GM19099 (cell line): ENCODE measurements around the gene SAMD1.
A peak's percentile ranks its signal among the peaks of the same experiment; 100 is the strongest.

ENCODE experiments used
- POLR2A ChIP-seq: IDR thresholded peaks from 3 replicates; pipeline ENCODE4 v1.6.1; 2011; ENCODE audit warnings: low read depth; ENCODE audit not compliant: insufficient read length; ENCODE audit errors: extremely low read depth

Gene SAMD1

DNA sequence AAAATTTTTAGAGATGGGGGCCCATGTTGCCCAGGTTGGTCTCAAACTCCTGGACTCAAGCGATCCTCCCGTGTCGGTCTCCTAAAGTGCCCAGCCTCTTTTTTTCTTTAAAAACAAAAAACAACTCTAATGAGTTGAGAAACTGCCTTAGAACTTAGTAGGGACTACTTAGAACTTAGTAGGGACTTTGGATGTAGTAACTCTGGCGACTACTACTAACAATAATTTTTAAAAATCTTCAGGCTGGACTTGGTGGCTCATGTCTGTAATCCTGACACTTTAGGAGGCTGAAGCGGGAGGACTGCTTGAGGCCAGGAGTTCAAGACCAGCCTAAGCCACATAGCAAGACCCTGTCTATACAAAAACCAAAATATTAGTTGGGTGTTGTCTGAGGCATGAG, 4.5 kb downstream of the SAMD1 start:
- no peak for TF ChIP-seq POLR2A

DNA sequence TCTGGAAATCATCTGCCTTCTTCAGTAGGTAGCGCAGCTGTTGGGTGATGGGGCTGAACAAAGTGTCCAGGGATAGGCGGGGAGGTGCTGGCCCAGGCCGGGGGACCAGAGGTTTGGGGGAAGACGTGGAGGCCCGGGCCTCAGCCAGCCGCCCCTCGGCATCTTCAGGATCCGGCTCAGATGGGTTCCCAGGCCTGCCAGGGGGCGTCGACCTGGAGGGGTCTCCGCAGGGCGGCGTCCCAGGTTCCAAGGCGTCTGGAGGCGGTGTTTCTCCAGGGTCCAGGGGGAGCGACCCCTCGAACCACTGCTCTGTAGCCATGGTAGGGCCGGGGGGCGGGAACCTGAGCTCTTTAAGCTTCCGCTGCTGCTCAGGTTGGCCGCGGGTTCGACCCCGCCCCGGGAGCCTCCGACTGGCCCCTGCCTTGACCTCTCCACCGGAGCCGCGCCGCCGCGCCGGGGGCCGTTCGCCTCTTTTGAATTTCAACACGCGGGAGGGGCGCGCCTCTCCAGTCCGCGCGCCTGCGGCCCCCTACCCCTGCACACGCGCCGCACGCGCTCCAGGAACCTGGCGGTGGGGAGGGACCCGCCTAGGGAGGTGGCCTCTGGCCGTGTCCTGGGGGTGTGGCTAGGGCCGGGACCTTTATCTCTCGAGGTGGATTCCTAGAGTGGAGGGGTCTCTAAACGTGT, 5.1 kb downstream of the SAMD1 start, which contains the start of gene C19orf67:
C19orf67 (minus strand) TSS at position 475 of the 687 bp plus-strand sequence; CDS start at position 319, 156 bp downstream.
- TF ChIP-seq POLR2A, result no peak

- no peak for TF ChIP-seq POLR2A
Observed at GRCh38 chr19:14082675-14082960, 7.9 kb downstream of the SAMD1 start.

GRCh38 chr19:14081797-14082674, 8.5 kb downstream of the SAMD1 start:
- no peak for TF ChIP-seq POLR2A

GRCh38 chr19:14080887-14081796, 9.4 kb downstream of the SAMD1 start:
- TF ChIP-seq POLR2A, result peak; percentile 77

DNA sequence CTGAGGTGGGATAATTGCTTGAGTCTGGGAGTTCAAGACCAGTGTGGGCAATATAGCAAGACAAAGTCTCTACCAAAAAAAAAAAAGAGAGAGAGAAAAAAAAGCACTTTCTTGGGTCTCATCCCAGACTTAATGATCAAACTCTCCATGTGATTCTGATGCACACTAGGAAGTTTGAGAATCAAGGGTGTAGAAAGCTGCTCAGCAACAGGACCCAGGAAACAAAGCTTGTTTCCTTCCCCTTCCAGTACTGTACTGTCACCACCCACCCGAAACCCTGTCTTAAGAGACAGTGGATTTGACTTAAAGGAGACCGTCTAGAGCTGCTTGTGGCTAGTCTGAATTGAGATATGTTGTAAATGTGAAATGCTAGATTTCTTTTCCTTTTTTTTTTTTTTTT, 12.1 kb downstream of the SAMD1 start:
- no peak for TF ChIP-seq POLR2A

DNA sequence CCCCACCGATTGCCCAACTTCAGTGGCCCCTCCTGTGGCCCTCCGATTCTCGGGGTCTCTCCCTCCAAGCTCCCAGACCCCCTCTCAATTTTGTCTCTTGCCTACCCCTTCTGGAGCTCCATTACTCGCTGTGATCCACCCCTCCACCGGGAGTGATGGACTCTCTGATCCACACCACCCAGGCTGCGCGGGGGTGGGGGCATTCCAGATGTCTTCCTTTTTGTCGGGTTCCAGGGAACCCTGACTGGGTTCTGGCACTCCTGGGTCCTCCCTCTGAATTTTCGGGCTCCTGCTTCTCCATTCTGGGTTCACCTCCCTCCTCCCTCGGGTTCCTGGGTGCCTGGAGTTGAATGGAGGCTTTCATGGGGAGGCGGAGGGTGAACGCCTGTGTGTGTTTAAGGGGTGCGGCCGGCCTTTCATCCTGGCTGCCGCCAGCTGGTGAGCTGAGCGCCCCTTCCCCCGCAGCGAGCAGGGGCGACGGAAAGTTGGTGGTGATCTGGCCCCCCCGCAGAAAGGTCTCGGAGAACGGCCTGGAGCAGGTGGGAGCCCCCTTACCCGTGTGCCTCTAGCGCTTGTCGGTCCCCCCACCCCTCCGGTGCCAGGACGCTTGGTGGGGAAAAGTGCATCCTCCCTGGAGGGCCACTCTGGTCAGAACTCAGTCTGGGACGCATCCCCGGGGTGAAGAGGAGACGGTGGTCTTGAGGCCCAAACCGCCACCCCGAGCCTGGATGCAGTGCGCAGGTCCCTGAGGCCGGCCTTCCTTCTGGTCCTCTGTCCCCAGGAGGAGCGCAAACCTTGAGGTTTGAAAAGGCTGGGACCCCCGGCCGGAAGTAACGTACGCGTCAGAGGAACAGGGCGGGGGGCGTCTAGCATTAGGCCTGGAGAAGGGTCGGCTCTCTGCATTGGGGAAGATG, 16.4 kb downstream of the SAMD1 start:
- TF ChIP-seq POLR2A, result no peak

- no peak for TF ChIP-seq POLR2A
Observed at GRCh38 chr19:14073261-14073924, 17.2 kb downstream of the SAMD1 start.

DNA sequence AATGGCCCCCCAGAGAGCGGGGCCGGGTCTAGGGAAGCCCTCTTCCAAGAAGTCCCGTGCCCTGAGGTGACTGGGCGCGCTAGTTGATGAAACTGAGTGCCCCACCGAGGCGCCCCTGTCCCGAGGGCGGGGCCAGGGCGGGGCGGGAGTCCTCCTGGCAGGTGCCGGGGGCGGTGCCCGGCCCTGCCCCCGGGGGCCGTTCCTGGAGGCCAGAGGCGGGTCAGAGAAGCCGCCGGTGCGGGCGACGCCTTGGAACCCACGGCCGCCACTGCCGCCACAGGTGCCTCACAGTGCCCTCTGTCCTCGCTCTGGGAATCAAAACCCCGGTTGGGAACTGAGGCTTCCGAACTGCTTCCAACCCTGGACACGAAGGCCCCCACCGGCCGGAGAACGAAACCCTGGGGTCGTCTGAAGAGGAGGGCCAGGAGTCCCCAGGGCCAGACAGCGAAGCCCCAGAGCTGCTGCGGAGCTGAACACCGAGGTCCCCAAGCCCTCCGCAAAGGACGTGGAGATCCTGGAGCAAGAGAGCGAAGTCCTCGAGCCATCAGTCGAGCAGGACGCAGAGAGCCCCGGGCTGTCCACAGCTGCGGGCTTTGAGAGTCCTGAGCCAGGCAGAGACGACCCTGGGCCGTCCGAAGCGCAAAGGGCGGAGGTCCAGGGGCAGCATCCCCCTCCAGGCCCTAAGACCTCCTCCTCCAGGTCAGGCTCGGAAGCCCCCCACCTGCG, 17.9 kb downstream of the SAMD1 start, which contains the start of gene MISP3:
MISP3 (plus strand) TSS at position 252 of the 726 bp plus-strand sequence. CDS start 524 bp downstream, outside the sequence.
- TF ChIP-seq POLR2A, result no peak

GRCh38 chr19:14070268-14071050, 20.1 kb downstream of the SAMD1 start:
- no peak for TF ChIP-seq POLR2A

- TF ChIP-seq POLR2A, result no peak
Observed at GRCh38 chr19:14066134-14066533, 24.4 kb downstream of the SAMD1 start.

GRCh38 chr19:14063105-14063504, 27.4 kb downstream of the SAMD1 start:
- TF ChIP-seq POLR2A, result no peak
